SU-DHL-6 (cell line): Measurements from ENCODE around the gene SGCA.

Experiments
- CTCF ChIP-seq: fragments of 200-600 bp; sonication (generic); IDR thresholded peaks from one replicate; pipeline ENCODE4 v1.5.1; 2017; ENCODE audit warnings: antibody characterized with exemption, mild to moderate bottlenecking, low read length, moderate library complexity; ENCODE audit not compliant: insufficient read depth, poor library complexity, severe bottlenecking
- EZH2phosphoT487 ChIP-seq: fragments of 200-600 bp; sonication (generic), shearing (Covaris generic); conservative IDR thresholded peaks from 2 replicates; pipeline ENCODE4 v1.6.1; 2018; ENCODE audit warnings: mild to moderate bottlenecking, antibody characterized with exemption, low read length, moderate library complexity, mixed read lengths

- TF ChIP-seq CTCF: no peak
- no peak for TF ChIP-seq EZH2phosphoT487
These were observed 14.3 kb downstream of the SGCA start for GRCh38 chr17:50180111-50180510.
